HepG2 (cell line): ENCODE measurements around the gene SPAM1.

Experiments used
- CCAR2 ChIP-seq: fragments of 200-400 bp; formaldehyde crosslinking; optimal IDR thresholded peaks from 2 replicates; pipeline ENCODE3; 2018; ENCODE audit warnings: low read depth, mild to moderate bottlenecking, low read length, moderate library complexity
- EP300 ChIP-seq, 3 experiments: sonication (generic) in 1 of 3; formaldehyde crosslinking in 1 of 3; IDR thresholded peaks; 2 replicates each; pipeline versions ENCODE4 v1.5.1 to v1.6.1; 2011 to 2020; ENCODE audit warnings: low read depth in 2 of 3, low read length in 2 of 3, borderline replicate concordance in 1 of 3, improper control_type of control experiment in 1 of 3, mild to moderate bottlenecking in 1 of 3, missing genetic modification reagents in 1 of 3, moderate library complexity in 1 of 3
- ETV5 ChIP-seq: IDR thresholded peaks from 2 replicates; pipeline ENCODE4 v1.6.1; 2018; ENCODE audit warnings: missing biosample characterization, missing genetic modification reagents, inconsistent platforms, borderline replicate concordance
- FOXM1 ChIP-seq: sonication (generic); formaldehyde crosslinking; IDR thresholded peaks from 2 replicates; pipeline ENCODE4 v1.5.0; 2020; ENCODE audit warnings: missing genetic modification reagents
- HDAC6 ChIP-seq: fragments of 200-600 bp; sonication (generic); IDR thresholded peaks from 2 replicates; pipeline ENCODE4 v1.7.0; 2017; ENCODE audit warnings: mild to moderate bottlenecking, antibody characterized with exemption, low read length, low read depth
- KLF16 ChIP-seq, 2 experiments: sonication (generic) in 1 of 2; formaldehyde crosslinking in 1 of 2; IDR thresholded peaks; 2 replicates each; pipeline versions ENCODE4 v1.6.1 to v1.8.0; 2016 to 2023; ENCODE audit warnings: missing genetic modification reagents in 2 of 2, missing compliant biosample characterization in 1 of 2
- NFE2 ChIP-seq: sonication (generic); formaldehyde crosslinking; IDR thresholded peaks from 2 replicates; pipeline ENCODE4 v1.4.0; 2020; ENCODE audit warnings: missing genetic modification reagents
- ZBTB1 ChIP-seq: sonication (generic); formaldehyde crosslinking; IDR thresholded peaks from 2 replicates; pipeline ENCODE4 v1.4.0; 2020; ENCODE audit warnings: missing genetic modification reagents, borderline replicate concordance

DNA sequence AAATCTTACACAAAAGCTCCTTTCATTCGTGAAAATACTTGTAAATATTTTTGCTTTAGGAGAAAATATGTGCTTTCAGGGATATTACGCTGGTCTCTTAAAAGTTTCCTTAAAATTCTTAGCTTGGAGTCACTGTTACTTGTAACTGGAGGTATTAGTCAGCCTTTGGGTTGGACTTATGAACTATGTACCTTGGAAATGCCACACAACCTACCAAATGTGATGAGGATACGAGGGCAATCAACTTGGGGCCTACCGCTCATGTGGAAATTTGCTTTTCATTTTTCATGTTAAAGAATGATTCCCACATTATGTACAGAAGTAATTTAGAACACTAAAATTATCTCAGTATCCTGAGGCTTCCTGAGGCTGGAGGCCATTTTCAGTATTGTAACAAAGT is 23.1 kb downstream of the SPAM1 start:
- TF ChIP-seq ZBTB1 (CRISPR knock-in tag) (no peak), ETV5 (CRISPR knock-in tag) (no peak), KLF16 (CRISPR knock-in tag; IDR thresholded peaks at IDR 0.05) (no peak), HDAC6 (no peak), FOXM1 (CRISPR knock-in tag) (no peak), NFE2 (CRISPR knock-in tag) (no peak), CCAR2 (no peak), EP300 (IDR thresholded peaks at IDR 0.05; ENCODE audit: low read depth in 2 of 2, low read length in 2 of 2) (no peak), EP300 (CRISPR knock-in tag; IDR thresholded peaks at IDR 0.05; ENCODE audit: borderline replicate concordance) (no peak)
